A673 (cell line): ENCODE measurements around the gene RASAL2.

Experiments
- EZH2 ChIP-seq: fragments of 200-600 bp; sonication (generic); IDR thresholded peaks from 2 replicates; pipeline ENCODE4 v1.6.1; 2017; ENCODE audit warnings: borderline replicate concordance, low read depth, mild to moderate bottlenecking, mixed read lengths, antibody characterized with exemption, low read length; ENCODE audit not compliant: poor library complexity, severe bottlenecking
- TF ChIP-seq, protein P1 (sequence below): fragments of 300-800, 200-600 bp; sonication (generic); conservative IDR thresholded peaks from 2 replicates; pipeline ENCODE4 v1.5.1; 2017; ENCODE audit warnings: low read depth, mild to moderate bottlenecking, antibody characterized with exemption, low read length, moderate library complexity, mixed read lengths

DNA sequence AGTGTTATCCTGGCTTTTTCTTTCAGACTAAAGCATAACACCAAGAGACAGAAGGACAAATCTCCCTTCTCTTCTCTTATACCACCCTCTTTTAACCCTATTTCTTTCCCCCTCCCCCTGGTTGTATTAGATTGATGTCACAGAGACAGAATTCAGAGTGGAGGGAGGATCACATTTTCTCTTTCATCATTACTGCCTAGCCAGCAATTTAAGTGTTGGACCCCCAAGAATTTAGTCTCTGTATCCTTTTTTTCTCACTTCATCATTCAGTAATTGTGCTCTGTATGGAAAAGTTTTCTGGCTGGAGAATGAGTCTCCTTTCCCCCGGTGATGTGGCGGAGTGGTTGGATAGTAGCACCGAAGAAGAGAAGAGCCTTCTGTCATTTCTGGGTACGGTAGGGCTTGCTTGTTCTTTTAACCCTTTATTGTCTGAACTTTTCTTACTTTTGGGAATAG, 278.1 kb downstream of the RASAL2 start:
- no peak for TF ChIP-seq EZH2
- TF ChIP-seq, protein P1, sequence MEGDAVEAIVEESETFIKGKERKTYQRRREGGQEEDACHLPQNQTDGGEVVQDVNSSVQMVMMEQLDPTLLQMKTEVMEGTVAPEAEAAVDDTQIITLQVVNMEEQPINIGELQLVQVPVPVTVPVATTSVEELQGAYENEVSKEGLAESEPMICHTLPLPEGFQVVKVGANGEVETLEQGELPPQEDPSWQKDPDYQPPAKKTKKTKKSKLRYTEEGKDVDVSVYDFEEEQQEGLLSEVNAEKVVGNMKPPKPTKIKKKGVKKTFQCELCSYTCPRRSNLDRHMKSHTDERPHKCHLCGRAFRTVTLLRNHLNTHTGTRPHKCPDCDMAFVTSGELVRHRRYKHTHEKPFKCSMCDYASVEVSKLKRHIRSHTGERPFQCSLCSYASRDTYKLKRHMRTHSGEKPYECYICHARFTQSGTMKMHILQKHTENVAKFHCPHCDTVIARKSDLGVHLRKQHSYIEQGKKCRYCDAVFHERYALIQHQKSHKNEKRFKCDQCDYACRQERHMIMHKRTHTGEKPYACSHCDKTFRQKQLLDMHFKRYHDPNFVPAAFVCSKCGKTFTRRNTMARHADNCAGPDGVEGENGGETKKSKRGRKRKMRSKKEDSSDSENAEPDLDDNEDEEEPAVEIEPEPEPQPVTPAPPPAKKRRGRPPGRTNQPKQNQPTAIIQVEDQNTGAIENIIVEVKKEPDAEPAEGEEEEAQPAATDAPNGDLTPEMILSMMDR = no peak
